K562 (cell line): ENCODE measurements around the gene IFIT2. TPM values are rescaled to one million over a fixed set of nuclear protein-coding genes. Genes with fewer than 3 reads are reported as not detected.

Experiments used
- ATAC-seq: fragments of 200-7000 bp; cut with Tn5 transposase; 3 replicates; pipeline ENCODE4 v1.9.1; 2020; ENCODE audit warnings: moderate library complexity
- BruUV-seq: library from RNA; stranded (reverse); fragments of 400-500 nt; replicated peaks from 2 replicates; lab custom pipeline; 2021; lab: Mats Ljungman, UMichigan
- CTCF ChIA-PET: fragments of 300-600 bp; formaldehyde crosslinking; extraction: SDS; loops from one replicate; lab custom pipeline; 2021; ENCODE audit warnings: low intra/inter-chr PET ratio; lab: Yijun Ruan, JAX
- POLR2A ChIA-PET: fragments of 300-600, 350-650 bp; sonication (Branson Sonifier 250); formaldehyde crosslinking; extraction: SDS; loops from one replicate; lab custom pipeline; 2021; ENCODE audit warnings: antibody characterized with exemption, inconsistent platforms; lab: Yijun Ruan, JAX
- DNase-seq, 4 experiments: peaks; one replicate each; pipeline versions ENCODE4 v3.0.0 to v3.0.0-alpha.2; 2011 to 2018; ENCODE audit warnings: low spot score in 3 of 4, mixed read lengths in 3 of 4; ENCODE audit errors: extremely low read depth in 1 of 4
- FAIRE-seq: peaks from 2 replicates; lab custom pipeline; 2011; peaks lifted over from hg19 to GRCh38; lab: Jason Lieb, UNC
- H2AFZ ChIP-seq: 2 replicates; pipeline ENCODE4 v1.6.0; 2011; ENCODE audit warnings: low read depth, low read length, control low read depth, inconsistent platforms
- H3K27ac ChIP-seq: fragments of 200-600 bp; 3 replicates; pipeline ENCODE4 v1.8.0; 2011; ENCODE audit warnings: low read depth, mild to moderate bottlenecking, control low read depth, inconsistent platforms, low read length, moderate library complexity, mixed read lengths; ENCODE audit errors: extremely low read depth
- H3K27me3 ChIP-seq, 2 experiments: fragments of 300-600 bp in 1 of 2; 2 replicates in 1 of 2; 3 replicates in 1 of 2; pipeline versions ENCODE4 v1.6.0 to v1.8.0; 2011; ENCODE audit warnings: inconsistent platforms in 2 of 2, low read length in 2 of 2, mild to moderate bottlenecking in 1 of 2, mixed read lengths in 1 of 2, moderate library complexity in 1 of 2; ENCODE audit not compliant: control insufficient read depth in 2 of 2, insufficient read depth in 2 of 2
- H3K36me3 ChIP-seq: fragments of 300-600 bp; 3 replicates; pipeline ENCODE4 v1.8.0; 2011; ENCODE audit warnings: mild to moderate bottlenecking, low read length, inconsistent platforms; ENCODE audit not compliant: control insufficient read depth, insufficient read depth
- H3K4me1 ChIP-seq, 2 experiments: fragments of 200-600 bp in 1 of 2; replicated peaks in 1 of 2; 2 replicates in 1 of 2; 3 replicates in 1 of 2; pipeline versions ENCODE4 v1.5.1 to v1.8.0; 2011; ENCODE audit warnings: inconsistent platforms in 2 of 2, low read length in 2 of 2, mild to moderate bottlenecking in 1 of 2, mixed read lengths in 1 of 2, moderate library complexity in 1 of 2; ENCODE audit not compliant: control insufficient read depth in 2 of 2, insufficient read depth in 2 of 2
- H3K4me2 ChIP-seq: 2 replicates; pipeline ENCODE4 v1.6.1; 2011; ENCODE audit warnings: low read length, control low read depth, inconsistent platforms, mixed read lengths; ENCODE audit not compliant: insufficient read depth
- H3K4me3 ChIP-seq: fragments of 200-600 bp; sonication (generic), shearing (Covaris generic); 2 replicates; pipeline ENCODE4 v1.5.1; 2016; ENCODE audit warnings: control low read depth, inconsistent platforms
- H3K79me2 ChIP-seq: fragments of 200-600 bp; 3 replicates; pipeline ENCODE4 v1.8.0; 2011; ENCODE audit warnings: low read length, inconsistent platforms; ENCODE audit not compliant: control insufficient read depth, insufficient read depth
- H3K9ac ChIP-seq, 2 experiments: 2 replicates each; pipeline versions ENCODE4 v1.6.0 to v1.6.1; 2011; ENCODE audit warnings: low read depth in 2 of 2, low read length in 2 of 2, control low read depth in 1 of 2, inconsistent platforms in 1 of 2, mild to moderate bottlenecking in 1 of 2, mixed read lengths in 1 of 2; ENCODE audit not compliant: insufficient read depth in 1 of 2
- H3K9me1 ChIP-seq: one replicate; pipeline ENCODE4 v1.6.0; 2011; ENCODE audit warnings: inconsistent platforms, mild to moderate bottlenecking, low read length, moderate library complexity; ENCODE audit not compliant: control insufficient read depth, insufficient read depth
- H3K9me3 ChIP-seq: replicated peaks from 2 replicates; pipeline ENCODE4 v1.5.1; 2011; ENCODE audit warnings: low read depth, low read length, inconsistent platforms; ENCODE audit not compliant: control insufficient read depth, insufficient read depth
- H4K20me1 ChIP-seq: replicated peaks from 2 replicates; pipeline ENCODE4 v1.6.1; 2011; ENCODE audit warnings: low read length, inconsistent platforms, mixed read lengths; ENCODE audit not compliant: control insufficient read depth, insufficient read depth
- CBX3 ChIP-seq, 2 experiments: IDR thresholded peaks; 1 replicate in 1 of 2; 2 replicates in 1 of 2; pipeline ENCODE4 v1.6.1; 2012; ENCODE audit warnings: inconsistent platforms in 2 of 2, low read length in 2 of 2, borderline replicate concordance in 1 of 2, control low read depth in 1 of 2
- DMBX1 ChIP-seq: fragments of 250-450 bp; sonication (Bioruptor Pico); IDR thresholded peaks from 2 replicates; pipeline ENCODE4 v1.8.0; 2022; ENCODE audit warnings: inconsistent platforms, mild to moderate bottlenecking, moderate library complexity, borderline replicate concordance
- ZNF79 ChIP-seq: fragments of 250-450 bp; sonication (Bioruptor Pico); IDR thresholded peaks from 2 replicates; pipeline ENCODE4 v1.4.0; 2020; ENCODE audit warnings: low read depth, mild to moderate bottlenecking, moderate library complexity
- WGBS: fragments of 100-300 bp; shearing (Covaris generic); methylation state at CpG from one replicate; pipeline ENCODE4 v1.1.6; 2016; ENCODE audit warnings: low coverage, mixed read lengths; ENCODE audit not compliant: insufficient coverage; ENCODE audit errors: missing lambda C conversion rate; 5-methylcytosine and 5-hydroxymethylcytosine counted together
- in situ Hi-C: fragments of 300-500 bp; cut with MboI; formaldehyde crosslinking; loops from 4 replicates; pipeline ENCODE4 v1.15.0; 2018; ENCODE audit warnings: inconsistent platforms, mixed read lengths
- intact Hi-C: fragments of 100-400 bp; cut with micrococcal nuclease; formaldehyde crosslinking; loops from 2 replicates; pipeline ENCODE4 v1.14.2; 2022
- polyA plus RNA-seq, 8 experiments: library from polyadenylated mRNA; depleted of rRNA in 4 of 8; stranded (reverse) in 5 of 8; unstranded in 3 of 8; fragments of >200 nt; fragmentation: Nextera tagmentation in 2 of 8; fragmentation: Illumina TruSeq in 1 of 8; extraction: Ambion mirVana in 2 of 8; extraction: Trizol in 1 of 8; gene quantifications; 2 replicates each; pipeline versions ENCODE4 v1.2.1 to v1.2.3, GENCODE V29; 2011 to 2014; ENCODE audit warnings: inconsistent platforms in 1 of 8, missing spikeins in 1 of 8
- total RNA-seq, 7 experiments: library from RNA; depleted of rRNA in 6 of 7; stranded (reverse); fragments of >200 nt in 6 of 7; fragmentation: Illumina TruSeq in 2 of 7; extraction: Trizol in 2 of 7; gene quantifications; 2 replicates each; pipeline versions ENCODE4 v1.2.1 to v1.2.3, GENCODE V29; 2011 to 2021; ENCODE audit warnings: low replicate concordance in 1 of 7
- TF ChIP-seq, protein P1 (sequence below), 2 experiments: fragments of 450-650 bp; IDR thresholded peaks; 2 replicates each; pipeline ENCODE4 v1.6.1; 2018; ENCODE audit warnings: mild to moderate bottlenecking in 2 of 2, low read depth in 1 of 2; ENCODE audit not compliant: partially characterized antibody in 2 of 2

Gene IFIT2
- total and polyA plus RNA-seq, 9 of the 15 experiments (the other 6 are each of a cell fraction or from before 2014, with no cell fraction given): 0.03 to 0.25 (median 0.10) TPM; not detected in 1

DNA sequence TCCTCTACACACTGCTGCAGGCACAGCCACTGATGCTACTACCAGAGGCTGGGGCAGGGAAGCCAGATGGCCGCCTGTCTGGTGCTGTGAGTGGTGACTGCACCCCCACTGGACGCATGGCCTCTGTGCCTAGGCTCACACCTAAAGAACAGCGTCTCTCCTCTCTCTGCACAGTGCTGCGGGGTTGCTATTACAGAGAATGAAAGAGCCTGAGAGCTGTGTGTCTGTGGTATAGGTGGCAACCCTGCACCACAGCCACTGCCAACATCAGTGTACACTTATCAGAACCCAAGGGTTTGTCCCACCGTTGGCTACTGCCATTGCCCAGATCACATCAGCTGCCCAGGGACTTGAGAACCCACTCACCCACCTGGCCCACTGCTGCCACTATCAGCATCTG, 4.1 kb upstream of the IFIT2 start (continued):
- TF ChIP-seq, protein P1, sequence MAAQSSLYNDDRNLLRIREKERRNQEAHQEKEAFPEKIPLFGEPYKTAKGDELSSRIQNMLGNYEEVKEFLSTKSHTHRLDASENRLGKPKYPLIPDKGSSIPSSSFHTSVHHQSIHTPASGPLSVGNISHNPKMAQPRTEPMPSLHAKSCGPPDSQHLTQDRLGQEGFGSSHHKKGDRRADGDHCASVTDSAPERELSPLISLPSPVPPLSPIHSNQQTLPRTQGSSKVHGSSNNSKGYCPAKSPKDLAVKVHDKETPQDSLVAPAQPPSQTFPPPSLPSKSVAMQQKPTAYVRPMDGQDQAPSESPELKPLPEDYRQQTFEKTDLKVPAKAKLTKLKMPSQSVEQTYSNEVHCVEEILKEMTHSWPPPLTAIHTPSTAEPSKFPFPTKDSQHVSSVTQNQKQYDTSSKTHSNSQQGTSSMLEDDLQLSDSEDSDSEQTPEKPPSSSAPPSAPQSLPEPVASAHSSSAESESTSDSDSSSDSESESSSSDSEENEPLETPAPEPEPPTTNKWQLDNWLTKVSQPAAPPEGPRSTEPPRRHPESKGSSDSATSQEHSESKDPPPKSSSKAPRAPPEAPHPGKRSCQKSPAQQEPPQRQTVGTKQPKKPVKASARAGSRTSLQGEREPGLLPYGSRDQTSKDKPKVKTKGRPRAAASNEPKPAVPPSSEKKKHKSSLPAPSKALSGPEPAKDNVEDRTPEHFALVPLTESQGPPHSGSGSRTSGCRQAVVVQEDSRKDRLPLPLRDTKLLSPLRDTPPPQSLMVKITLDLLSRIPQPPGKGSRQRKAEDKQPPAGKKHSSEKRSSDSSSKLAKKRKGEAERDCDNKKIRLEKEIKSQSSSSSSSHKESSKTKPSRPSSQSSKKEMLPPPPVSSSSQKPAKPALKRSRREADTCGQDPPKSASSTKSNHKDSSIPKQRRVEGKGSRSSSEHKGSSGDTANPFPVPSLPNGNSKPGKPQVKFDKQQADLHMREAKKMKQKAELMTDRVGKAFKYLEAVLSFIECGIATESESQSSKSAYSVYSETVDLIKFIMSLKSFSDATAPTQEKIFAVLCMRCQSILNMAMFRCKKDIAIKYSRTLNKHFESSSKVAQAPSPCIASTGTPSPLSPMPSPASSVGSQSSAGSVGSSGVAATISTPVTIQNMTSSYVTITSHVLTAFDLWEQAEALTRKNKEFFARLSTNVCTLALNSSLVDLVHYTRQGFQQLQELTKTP (IDR thresholded peaks at IDR 0.05; ENCODE audit: low read depth in 1 of 2, partially characterized antibody in 2 of 2): no peak
- no peak for TF ChIP-seq ZNF79 (CRISPR knock-in tag)

DNA sequence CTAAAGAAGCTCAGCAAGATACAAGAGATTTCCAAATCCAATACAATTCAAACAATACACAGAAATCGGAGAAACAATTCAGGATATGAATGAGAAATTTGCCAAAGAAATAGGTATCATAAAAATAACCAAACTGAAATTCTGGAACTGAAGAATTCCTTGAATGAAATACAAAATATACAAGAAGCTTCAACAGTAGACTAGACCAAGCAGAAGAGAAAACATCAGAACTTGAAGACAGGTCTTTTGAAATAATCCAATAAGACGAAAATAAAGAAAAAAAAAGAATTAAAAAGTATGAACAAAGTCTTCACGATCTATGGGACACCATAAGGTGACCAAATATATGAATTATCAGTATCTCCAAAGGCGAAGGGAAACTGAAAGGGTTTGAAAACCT, 2.8 kb upstream of the IFIT2 start:
- in situ Hi-C loops (no loop called here), intact Hi-C loops (loop anchor here (10.0 kb wide), 1 partner anchor 266 kb away; no protein-coding TSS in a partner anchor)
- no peak for DNase-seq
- no peak overlapping the region for H3K4me2 ChIP-seq
- no peaks in the 10 kb centered on the region for H3K4me1 ChIP-seq
- CTCF ChIA-PET: no interaction called here
- BruUV-seq: no TSS peak
- POLR2A ChIA-PET: interaction anchor here (0.6 kb wide), 1 partner anchor 324 kb away, joined by 3 read pairs; no protein-coding TSS in a partner anchor
- WGBS: 7% methylated on average over 4 of the region's 4 CpGs
- no peak for FAIRE-seq
- H3K9ac ChIP-seq: no peak overlapping the region
- H3K36me3 ChIP-seq: no peaks in the 10 kb centered on the region
- H3K9me1 ChIP-seq: no peaks in the 10 kb centered on the region
- no peaks in the 10 kb centered on the region for H3K27me3 ChIP-seq
- no peaks in the 10 kb centered on the region for H4K20me1 ChIP-seq
- H3K9me3 ChIP-seq: no peaks in the 10 kb centered on the region; the same call in none of the 2 replicates
- H3K79me2 ChIP-seq: no peaks in the 10 kb centered on the region
- no peak overlapping the region for H3K4me3 ChIP-seq
- H2AFZ ChIP-seq: no peak overlapping the region
- no peak overlapping the region for H3K27ac ChIP-seq
- no peak for TF ChIP-seq DMBX1 (CRISPR knock-in tag)
- TF ChIP-seq CBX3 (IDR thresholded peaks at IDR 0.05; ENCODE audit: borderline replicate concordance in 1 of 2, low read length in 2 of 2): peak in 1 of 2 experiments; percentile 74; a peak in 1 of 3 replicates
- no peak for ATAC-seq
